Spinal cord (tissue), 10 donors: ENCODE data around the gene C20orf144. TPM values are rescaled to one million over a fixed set of nuclear protein-coding genes. Genes with fewer than 3 reads are reported as not detected.
"Not testable (repeated sequence)": the region's sequence is repeated elsewhere in the genome, so short reads cannot be mapped to it uniquely, and the experiment has no call there.

Source experiments
- DNase-seq, 6 donors: peaks; one replicate each; pipeline versions ENCODE4 v3.0.0 to v3.0.0-alpha.2; 2013 to 2015; ENCODE audit warnings: low spot score in 6 of 6, low read depth in 4 of 6
- H3K27ac ChIP-seq: one replicate; pipeline ENCODE4 v1.5.1; 2013; ENCODE audit warnings: low read depth, low read length, control low read depth
- H3K27me3 ChIP-seq: one replicate; pipeline ENCODE4 v1.6.1; 2013; ENCODE audit warnings: low read length; ENCODE audit not compliant: control insufficient read depth, insufficient read depth
- H3K36me3 ChIP-seq: one replicate; pipeline ENCODE4 v1.6.1; 2013; ENCODE audit warnings: low read length; ENCODE audit not compliant: control insufficient read depth, insufficient read depth
- H3K4me1 ChIP-seq: one replicate; pipeline ENCODE4 v1.6.1; 2013; ENCODE audit warnings: low read length; ENCODE audit not compliant: control insufficient read depth, insufficient read depth
- H3K4me3 ChIP-seq: one replicate; pipeline ENCODE4 v1.5.1; 2013; ENCODE audit warnings: low read depth, low read length, control low read depth
- H3K9me3 ChIP-seq: one replicate; pipeline ENCODE4 v1.6.1; 2013; ENCODE audit warnings: low read length; ENCODE audit not compliant: control insufficient read depth, insufficient read depth
- WGBS: methylation state at CpG from one replicate; pipeline ENCODE4 v1.1.5; 2013; ENCODE audit warnings: missing lambda C conversion rate; ENCODE audit not compliant: insufficient coverage; 5-methylcytosine and 5-hydroxymethylcytosine counted together
- polyA plus RNA-seq, 2 donors: library from polyadenylated mRNA; unstranded; fragments of 120-200 nt; gene quantifications; one replicate each; pipeline ENCODE4 v1.2.1, GENCODE V29; 2013; ENCODE audit not compliant: insufficient read length in 2 of 2
- total RNA-seq, 2 donors: library from RNA; depleted of rRNA in 1 of 2; stranded (reverse); fragments of 120-200 nt in 1 of 2; fragments of >200 nt in 1 of 2; gene quantifications; one replicate each; pipeline versions ENCODE4 v1.2.3 to v1.2.4, GENCODE V29; 2013 to 2014
- donor health status: healthy.

The C20orf144 gene
- total and polyA plus RNA-seq, 4 donors: 0.33 to 1.1 TPM; not detected in 2

DNA sequence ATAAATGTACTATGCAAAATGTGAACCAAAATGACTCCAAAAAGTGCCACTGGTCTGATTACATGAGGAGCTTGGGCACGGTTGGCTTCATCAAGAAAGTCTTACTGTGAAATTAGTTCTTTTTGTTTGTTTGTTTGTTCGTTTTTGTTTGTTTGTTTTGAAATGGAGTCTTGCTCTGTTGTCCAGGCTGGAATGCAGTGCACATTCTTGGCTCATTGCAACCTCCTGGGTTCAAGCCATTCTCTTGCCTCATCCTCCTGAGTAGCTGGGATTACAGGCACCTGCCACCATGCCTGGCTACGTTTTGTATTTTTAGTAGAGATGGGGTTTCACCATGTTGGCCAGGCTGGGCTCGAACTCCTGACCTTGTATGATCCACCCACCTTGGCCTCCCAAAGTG, 30.2 kb upstream of the C20orf144 start:
- H3K4me3 ChIP-seq, H3K9me3 ChIP-seq, H3K4me1 ChIP-seq, H3K27ac ChIP-seq, DNase-seq, H3K27me3 ChIP-seq: not testable (repeated sequence)
- 80% methylated on average over 2 of the region's 4 CpGs for WGBS
- peaks cover 51% of the 10 kb centered on the region for H3K36me3 ChIP-seq

- 90% methylated on average over 1 of the region's 3 CpGs for WGBS
- H3K4me3 ChIP-seq: no peak overlapping the region
- no peaks in the 10 kb centered on the region for H3K9me3 ChIP-seq
- H3K4me1 ChIP-seq: no peaks in the 10 kb centered on the region
- H3K36me3 ChIP-seq: peaks cover 52% of the 10 kb centered on the region
- H3K27ac ChIP-seq: no peak overlapping the region
- DNase-seq: no peak
- no peaks in the 10 kb centered on the region for H3K27me3 ChIP-seq
Observed at GRCh38 chr20:33635341-33635740, 26.8 kb upstream of the C20orf144 start.

GRCh38 chr20:33636776-33637175, 25.4 kb upstream of the C20orf144 start:
- H3K27me3 ChIP-seq: no peaks in the 10 kb centered on the region
- H3K36me3 ChIP-seq: peaks cover 53% of the 10 kb centered on the region
- H3K4me3 ChIP-seq: no peak overlapping the region
- DNase-seq: no peak
- WGBS: no CpG with 5 or more reads among the region's 1 CpG
- H3K9me3 ChIP-seq: no peaks in the 10 kb centered on the region
- no peaks in the 10 kb centered on the region for H3K4me1 ChIP-seq
- no peak overlapping the region for H3K27ac ChIP-seq

DNA sequence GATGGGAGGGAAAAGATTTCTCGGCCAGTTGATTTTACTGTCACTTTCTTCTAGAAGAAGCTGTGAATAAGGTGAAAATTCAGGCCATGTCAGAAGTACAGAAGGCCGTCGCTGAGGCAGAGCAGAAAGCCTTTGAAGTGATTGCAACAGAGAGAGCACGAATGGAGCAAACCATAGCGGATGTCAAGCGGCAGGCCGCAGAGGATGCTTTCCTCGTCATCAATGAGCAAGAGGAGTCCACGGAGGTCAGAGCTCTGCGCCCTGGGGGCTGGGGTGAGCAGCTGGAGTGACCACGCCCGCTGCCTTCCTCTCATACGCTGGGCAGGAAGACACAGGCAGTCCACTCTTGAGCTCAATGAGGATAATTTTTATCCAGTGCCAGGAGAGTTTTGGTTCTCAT, 21.8 kb upstream of the C20orf144 start:
- Histone ChIP-seq H3K36me3 (peaks cover 55% of the 10 kb centered on the region), H3K9me3 (no peaks in the 10 kb centered on the region), H3K4me1 (no peaks in the 10 kb centered on the region), H3K4me3 (no peak overlapping the region), H3K27me3 (no peaks in the 10 kb centered on the region), H3K27ac (no peak overlapping the region)
- 90% methylated on average over 10 of the region's 13 CpGs for WGBS
- DNase-seq: no peak

- no peak overlapping the region for H3K4me3 ChIP-seq
- no peak for DNase-seq
- no peaks in the 10 kb centered on the region for H3K9me3 ChIP-seq
- H3K27ac ChIP-seq: no peak overlapping the region
- peaks cover 65% of the 10 kb centered on the region for H3K36me3 ChIP-seq
- peaks cover 6% of the 10 kb centered on the region for H3K4me1 ChIP-seq
- WGBS: 88% methylated on average over 26 of the region's 28 CpGs
- H3K27me3 ChIP-seq: no peaks in the 10 kb centered on the region
Observed at GRCh38 chr20:33644313-33645071, 17.6 kb upstream of the C20orf144 start.

GRCh38 chr20:33645072-33645358, 17.1 kb upstream of the C20orf144 start:
- peaks cover 61% of the 10 kb centered on the region for H3K36me3 ChIP-seq
- WGBS: 65% methylated on average over 4 of the region's 4 CpGs
- peaks cover 6% of the 10 kb centered on the region for H3K4me1 ChIP-seq

GRCh38 chr20:33645396-33645795, 16.7 kb upstream of the C20orf144 start:
- 88% methylated on average over 2 of the region's 2 CpGs for WGBS
- H3K27ac ChIP-seq: no peak overlapping the region
- no peaks in the 10 kb centered on the region for H3K9me3 ChIP-seq
- no peaks in the 10 kb centered on the region for H3K27me3 ChIP-seq
- H3K4me1 ChIP-seq: peaks cover 6% of the 10 kb centered on the region
- no peak overlapping the region for H3K4me3 ChIP-seq
- peaks cover 61% of the 10 kb centered on the region for H3K36me3 ChIP-seq
- DNase-seq: no peak

More at GRCh38 chr20:33645072-33645358, 17.1 kb upstream of the C20orf144 start:
- H3K27ac ChIP-seq: no peak overlapping the region
- no peak for DNase-seq
- no peak overlapping the region for H3K4me3 ChIP-seq
- no peaks in the 10 kb centered on the region for H3K27me3 ChIP-seq
- H3K9me3 ChIP-seq: no peaks in the 10 kb centered on the region

- Histone ChIP-seq H3K27ac (no peak overlapping the region), H3K27me3 (no peaks in the 10 kb centered on the region), H3K4me1 (peaks cover 6% of the 10 kb centered on the region), H3K4me3 (no peak overlapping the region), H3K36me3 (peaks cover 55% of the 10 kb centered on the region), H3K9me3 (no peaks in the 10 kb centered on the region)
- WGBS: 91% methylated on average over 3 of the region's 5 CpGs
- DNase-seq: no peak
Observed at GRCh38 chr20:33646191-33646590, 15.9 kb upstream of the C20orf144 start.

DNA sequence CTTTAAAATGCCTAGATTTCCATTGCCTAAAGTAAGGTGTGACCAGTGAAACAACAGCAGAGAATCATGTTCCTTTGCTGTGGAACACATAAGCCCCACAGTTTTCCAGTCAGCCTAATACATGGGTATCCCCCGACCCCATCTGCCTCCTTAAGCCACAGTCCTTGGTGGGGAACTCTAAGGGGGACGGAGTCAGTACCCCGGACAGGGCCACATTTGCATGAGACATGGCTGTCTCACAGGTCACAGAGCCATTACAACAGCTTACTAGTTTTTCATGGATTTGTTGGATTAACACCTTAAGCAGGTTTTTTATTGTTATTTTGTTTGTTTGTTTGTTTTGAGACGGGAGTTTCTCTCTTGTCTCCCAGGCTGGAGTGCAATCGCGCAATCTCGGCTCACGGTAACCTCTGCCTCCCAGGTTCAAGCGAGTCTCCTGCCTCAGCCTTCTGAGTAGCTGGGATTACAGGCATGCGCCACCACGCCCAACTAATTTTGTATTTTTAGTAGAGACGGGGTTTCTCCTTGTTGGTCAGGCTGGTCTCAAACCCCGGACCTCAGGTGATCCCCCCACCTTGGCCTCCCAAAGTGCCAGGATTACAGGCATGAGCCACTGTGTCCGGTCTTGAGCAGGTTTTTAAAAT, 15.0 kb upstream of the C20orf144 start:
- not testable (repeated sequence) for DNase-seq, H3K4me1 ChIP-seq, H3K27me3 ChIP-seq, H3K9me3 ChIP-seq, H3K4me3 ChIP-seq, H3K27ac ChIP-seq
- peaks cover 48% of the 10 kb centered on the region for H3K36me3 ChIP-seq
- WGBS: 78% methylated on average over 6 of the region's 14 CpGs
